Measurements from ENCODE around the gene MIGA2. TPM values are rescaled to one million over a fixed set of nuclear protein-coding genes. Genes with fewer than 3 reads are reported as not detected.

The MIGA2 gene
- total and polyA plus RNA-seq, 2 experiments from 2014 or later, result 19.3 to 47.8 TPM

GRCh38 chr9:129007035-129007765 lies 29.2 kb upstream of the MIGA2 start (continued):
- TF ChIP-seq EZH2 (IDR thresholded peaks at IDR 0.05; ENCODE audit: low read depth, unreplicated experiment) (no peak), ZNF114 (CRISPR knock-in tag; IDR thresholded peaks at IDR 0.05) (no peak), EZH2phosphoT487 (IDR thresholded peaks at IDR 0.05; ENCODE audit: unreplicated experiment) (no peak)
- TF ChIP-seq, protein P1, sequence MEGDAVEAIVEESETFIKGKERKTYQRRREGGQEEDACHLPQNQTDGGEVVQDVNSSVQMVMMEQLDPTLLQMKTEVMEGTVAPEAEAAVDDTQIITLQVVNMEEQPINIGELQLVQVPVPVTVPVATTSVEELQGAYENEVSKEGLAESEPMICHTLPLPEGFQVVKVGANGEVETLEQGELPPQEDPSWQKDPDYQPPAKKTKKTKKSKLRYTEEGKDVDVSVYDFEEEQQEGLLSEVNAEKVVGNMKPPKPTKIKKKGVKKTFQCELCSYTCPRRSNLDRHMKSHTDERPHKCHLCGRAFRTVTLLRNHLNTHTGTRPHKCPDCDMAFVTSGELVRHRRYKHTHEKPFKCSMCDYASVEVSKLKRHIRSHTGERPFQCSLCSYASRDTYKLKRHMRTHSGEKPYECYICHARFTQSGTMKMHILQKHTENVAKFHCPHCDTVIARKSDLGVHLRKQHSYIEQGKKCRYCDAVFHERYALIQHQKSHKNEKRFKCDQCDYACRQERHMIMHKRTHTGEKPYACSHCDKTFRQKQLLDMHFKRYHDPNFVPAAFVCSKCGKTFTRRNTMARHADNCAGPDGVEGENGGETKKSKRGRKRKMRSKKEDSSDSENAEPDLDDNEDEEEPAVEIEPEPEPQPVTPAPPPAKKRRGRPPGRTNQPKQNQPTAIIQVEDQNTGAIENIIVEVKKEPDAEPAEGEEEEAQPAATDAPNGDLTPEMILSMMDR (conservative IDR thresholded peaks at IDR 0.05; ENCODE audit: low read depth in 2 of 2), result no peak

DNA sequence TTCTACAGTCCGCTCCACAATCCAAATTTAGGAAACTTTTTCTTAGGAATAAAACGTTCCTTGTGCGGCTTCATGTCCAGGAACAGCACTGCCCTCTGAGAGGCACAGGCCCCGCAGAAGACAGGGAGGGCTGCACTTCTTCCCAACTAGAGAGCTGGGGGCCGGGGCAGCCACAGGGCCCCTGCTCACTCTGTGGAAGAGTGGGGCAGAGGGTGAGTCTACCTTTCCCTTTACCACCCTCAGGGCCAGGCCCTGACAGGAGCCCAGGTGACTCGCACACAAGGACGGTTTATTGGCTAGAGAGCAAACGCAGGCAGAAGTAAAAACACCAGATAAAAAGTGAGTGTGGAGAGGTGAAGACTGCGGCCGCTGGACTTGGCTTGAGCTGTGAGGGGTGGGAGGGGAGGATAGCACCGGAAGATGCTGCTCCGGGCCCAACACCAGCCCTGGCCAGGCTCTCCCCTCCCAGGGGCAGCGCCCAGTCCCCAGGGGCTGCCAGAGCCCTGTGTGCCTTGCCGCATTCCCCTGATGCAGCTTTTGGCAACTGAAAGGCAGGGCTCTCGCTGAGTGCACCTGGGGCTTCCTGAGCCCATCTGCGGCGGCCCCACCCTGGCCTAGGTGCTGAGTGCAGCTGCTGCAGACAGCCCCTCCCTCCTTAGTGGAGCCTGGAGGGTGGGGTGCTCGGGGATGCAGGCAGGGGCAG lies 28.5 kb upstream of the MIGA2 start:
- H3K27ac ChIP-seq (ENCODE audit: low read depth), result no peak overlapping the region
- no peak overlapping the region for H2AFZ ChIP-seq
- DNase-seq (ENCODE audit: low spot score), result no peak
- Mint-ChIP-seq H3K27ac (no peak overlapping the region), H3K36me3 (ENCODE audit: low read depth) (peaks cover 53% of the 10 kb centered on the region), H3K4me3 (no peak overlapping the region), H3K4me1 (peaks cover 5% of the 10 kb centered on the region; the same call in 1 of the 3 replicates), H3K9me3 (no peaks in the 10 kb centered on the region), H3K27me3 (ENCODE audit: insufficient read depth, low read depth, poor library complexity) (peaks cover 12% of the 10 kb centered on the region)
- peaks cover 6% of the 10 kb centered on the region; the same call in 1 of the 2 replicates for H4K20me1 ChIP-seq (replicated peaks; ENCODE audit: insufficient read depth)
- no peak overlapping the region for H3K4me2 ChIP-seq
- no peaks in the 10 kb centered on the region for H3K27me3 ChIP-seq (ENCODE audit: insufficient read depth)
- no peaks in the 10 kb centered on the region for H3K4me1 ChIP-seq (ENCODE audit: insufficient read depth)
- no peak overlapping the region for H3K4me3 ChIP-seq
- H3K9me2 ChIP-seq (ENCODE audit: insufficient read depth), result no peaks in the 10 kb centered on the region
- H3K36me3 ChIP-seq (ENCODE audit: insufficient read depth), result peaks cover 15% of the 10 kb centered on the region; the same call in 1 of the 2 replicates
- no peaks in the 10 kb centered on the region for H3K79me2 ChIP-seq (replicated peaks; ENCODE audit: insufficient read depth)
- ATAC-seq, result no peak
- H3F3A ChIP-seq (replicated peaks; ENCODE audit: low read depth), result peaks cover 20% of the 10 kb centered on the region; the same call in 1 of the 2 replicates
- TF ChIP-seq ZNF331 (CRISPR knock-in tag; IDR thresholded peaks at IDR 0.05; ENCODE audit: low read depth) (no peak), ETS1 (IDR thresholded peaks at IDR 0.05) (no peak), JUNB (IDR thresholded peaks at IDR 0.05; ENCODE audit: unreplicated experiment) (no peak), ZNF114 (CRISPR knock-in tag; IDR thresholded peaks at IDR 0.05) (no peak), POLR2AphosphoS5 (IDR thresholded peaks at IDR 0.05; ENCODE audit: low read depth) (no peak; the same call in 1 of the 2 replicates), EZH2 (IDR thresholded peaks at IDR 0.05; ENCODE audit: low read depth, unreplicated experiment) (no peak)
- TF ChIP-seq, protein P1 (conservative IDR thresholded peaks at IDR 0.05; ENCODE audit: low read depth in 2 of 2), result no peak
- TF ChIP-seq, protein P2, sequence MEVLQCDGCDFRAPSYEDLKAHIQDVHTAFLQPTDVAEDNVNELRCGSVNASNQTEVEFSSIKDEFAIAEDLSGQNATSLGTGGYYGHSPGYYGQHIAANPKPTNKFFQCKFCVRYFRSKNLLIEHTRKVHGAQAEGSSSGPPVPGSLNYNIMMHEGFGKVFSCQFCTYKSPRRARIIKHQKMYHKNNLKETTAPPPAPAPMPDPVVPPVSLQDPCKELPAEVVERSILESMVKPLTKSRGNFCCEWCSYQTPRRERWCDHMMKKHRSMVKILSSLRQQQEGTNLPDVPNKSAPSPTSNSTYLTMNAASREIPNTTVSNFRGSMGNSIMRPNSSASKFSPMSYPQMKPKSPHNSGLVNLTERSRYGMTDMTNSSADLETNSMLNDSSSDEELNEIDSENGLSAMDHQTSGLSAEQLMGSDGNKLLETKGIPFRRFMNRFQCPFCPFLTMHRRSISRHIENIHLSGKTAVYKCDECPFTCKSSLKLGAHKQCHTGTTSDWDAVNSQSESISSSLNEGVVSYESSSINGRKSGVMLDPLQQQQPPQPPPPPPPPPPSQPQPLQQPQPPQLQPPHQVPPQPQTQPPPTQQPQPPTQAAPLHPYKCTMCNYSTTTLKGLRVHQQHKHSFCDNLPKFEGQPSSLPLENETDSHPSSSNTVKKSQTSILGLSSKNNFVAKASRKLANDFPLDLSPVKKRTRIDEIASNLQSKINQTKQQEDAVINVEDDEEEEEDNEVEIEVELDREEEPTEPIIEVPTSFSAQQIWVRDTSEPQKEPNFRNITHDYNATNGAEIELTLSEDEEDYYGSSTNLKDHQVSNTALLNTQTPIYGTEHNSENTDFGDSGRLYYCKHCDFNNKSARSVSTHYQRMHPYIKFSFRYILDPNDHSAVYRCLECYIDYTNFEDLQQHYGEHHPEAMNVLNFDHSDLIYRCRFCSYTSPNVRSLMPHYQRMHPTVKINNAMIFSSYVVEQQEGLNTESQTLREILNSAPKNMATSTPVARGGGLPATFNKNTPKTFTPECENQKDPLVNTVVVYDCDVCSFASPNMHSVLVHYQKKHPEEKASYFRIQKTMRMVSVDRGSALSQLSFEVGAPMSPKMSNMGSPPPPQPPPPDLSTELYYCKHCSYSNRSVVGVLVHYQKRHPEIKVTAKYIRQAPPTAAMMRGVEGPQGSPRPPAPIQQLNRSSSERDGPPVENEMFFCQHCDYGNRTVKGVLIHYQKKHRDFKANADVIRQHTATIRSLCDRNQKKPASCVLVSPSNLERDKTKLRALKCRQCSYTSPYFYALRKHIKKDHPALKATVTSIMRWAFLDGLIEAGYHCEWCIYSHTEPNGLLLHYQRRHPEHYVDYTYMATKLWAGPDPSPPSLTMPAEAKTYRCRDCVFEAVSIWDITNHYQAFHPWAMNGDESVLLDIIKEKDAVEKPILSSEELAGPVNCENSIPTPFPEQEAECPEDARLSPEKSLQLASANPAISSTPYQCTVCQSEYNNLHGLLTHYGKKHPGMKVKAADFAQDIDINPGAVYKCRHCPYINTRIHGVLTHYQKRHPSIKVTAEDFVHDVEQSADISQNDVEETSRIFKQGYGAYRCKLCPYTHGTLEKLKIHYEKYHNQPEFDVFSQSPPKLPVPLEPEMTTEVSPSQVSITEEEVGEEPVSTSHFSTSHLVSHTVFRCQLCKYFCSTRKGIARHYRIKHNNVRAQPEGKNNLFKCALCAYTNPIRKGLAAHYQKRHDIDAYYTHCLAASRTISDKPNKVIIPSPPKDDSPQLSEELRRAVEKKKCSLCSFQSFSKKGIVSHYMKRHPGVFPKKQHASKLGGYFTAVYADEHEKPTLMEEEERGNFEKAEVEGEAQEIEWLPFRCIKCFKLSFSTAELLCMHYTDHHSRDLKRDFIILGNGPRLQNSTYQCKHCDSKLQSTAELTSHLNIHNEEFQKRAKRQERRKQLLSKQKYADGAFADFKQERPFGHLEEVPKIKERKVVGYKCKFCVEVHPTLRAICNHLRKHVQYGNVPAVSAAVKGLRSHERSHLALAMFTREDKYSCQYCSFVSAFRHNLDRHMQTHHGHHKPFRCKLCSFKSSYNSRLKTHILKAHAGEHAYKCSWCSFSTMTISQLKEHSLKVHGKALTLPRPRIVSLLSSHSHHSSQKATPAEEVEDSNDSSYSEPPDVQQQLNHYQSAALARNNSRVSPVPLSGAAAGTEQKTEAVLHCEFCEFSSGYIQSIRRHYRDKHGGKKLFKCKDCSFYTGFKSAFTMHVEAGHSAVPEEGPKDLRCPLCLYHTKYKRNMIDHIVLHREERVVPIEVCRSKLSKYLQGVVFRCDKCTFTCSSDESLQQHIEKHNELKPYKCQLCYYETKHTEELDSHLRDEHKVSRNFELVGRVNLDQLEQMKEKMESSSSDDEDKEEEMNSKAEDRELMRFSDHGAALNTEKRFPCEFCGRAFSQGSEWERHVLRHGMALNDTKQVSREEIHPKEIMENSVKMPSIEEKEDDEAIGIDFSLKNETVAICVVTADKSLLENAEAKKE (CRISPR knock-in tag; IDR thresholded peaks at IDR 0.05), result no peak
